Vagina (tissue), 2 donors: Measurements from ENCODE around the gene TRDMT1. TPM values are rescaled to one million over a fixed set of nuclear protein-coding genes. Genes with fewer than 3 reads are reported as not detected.

Experiments used
- DNase-seq, 2 donors: peaks; one replicate each; pipeline ENCODE4 v3.0.0-alpha.2; 2017; ENCODE audit errors: extremely low spot score in 2 of 2
- H3K27ac ChIP-seq: fragments of 200-600 bp; sonication (generic); one replicate; pipeline ENCODE4 v1.5.1; 2019
- H3K27me3 ChIP-seq: fragments of 200-600 bp; sonication (generic); one replicate; pipeline ENCODE4 v1.5.1; 2019
- H3K36me3 ChIP-seq, 2 donors: fragments of 200-600 bp; sonication (generic); one replicate each; pipeline ENCODE4 v1.5.1; 2017 to 2019
- H3K4me1 ChIP-seq: fragments of 200-600 bp; sonication (generic); one replicate; pipeline ENCODE4 v1.5.1; 2019
- H3K4me3 ChIP-seq, 2 donors: fragments of 200-600 bp; sonication (generic); 1 replicate in 1 of 2; 2 replicates in 1 of 2; pipeline ENCODE4 v1.5.1; 2016 to 2019
- H3K9me3 ChIP-seq: fragments of 200-600 bp; sonication (generic); one replicate; pipeline ENCODE4 v1.5.1; 2019
- POLR2A ChIP-seq, 2 donors: fragments of 450-650 bp; IDR thresholded peaks; one replicate each; pipeline ENCODE4 v1.6.1; 2017; ENCODE audit warnings: antibody characterized with exemption in 2 of 2, mild to moderate bottlenecking in 2 of 2, moderate library complexity in 2 of 2
- POLR2AphosphoS5 ChIP-seq, 2 donors: sonication (generic); formaldehyde crosslinking; IDR thresholded peaks; one replicate each; pipeline ENCODE4 v1.9.0; 2017; ENCODE audit warnings: antibody characterized with exemption in 2 of 2, mild to moderate bottlenecking in 2 of 2, low read depth in 1 of 2; ENCODE audit not compliant: insufficient read depth in 1 of 2
- intact Hi-C: fragments of 100-400 bp; cut with DNase I; formaldehyde crosslinking; loops from one replicate; pipeline ENCODE4 v1.15.1; 2023
- total RNA-seq: library from RNA; depleted of rRNA; stranded (reverse); fragments of >200 nt; gene quantifications from one replicate; pipeline ENCODE4 v1.2.3, GENCODE V29; 2016
- TF ChIP-seq, protein P1 (sequence below), 3 experiments: fragments of 450-650 bp in 2 of 3; fragments of 200-600 bp in 1 of 3; sonication (generic) in 1 of 3; IDR thresholded peaks; one replicate each; pipeline ENCODE4 v1.5.1; 2017 to 2019; ENCODE audit warnings: antibody characterized with exemption in 3 of 3, mild to moderate bottlenecking in 2 of 3, moderate library complexity in 2 of 3

Gene TRDMT1
- total RNA-seq, 1 donor from 2014 or later = 6.1 TPM

DNA sequence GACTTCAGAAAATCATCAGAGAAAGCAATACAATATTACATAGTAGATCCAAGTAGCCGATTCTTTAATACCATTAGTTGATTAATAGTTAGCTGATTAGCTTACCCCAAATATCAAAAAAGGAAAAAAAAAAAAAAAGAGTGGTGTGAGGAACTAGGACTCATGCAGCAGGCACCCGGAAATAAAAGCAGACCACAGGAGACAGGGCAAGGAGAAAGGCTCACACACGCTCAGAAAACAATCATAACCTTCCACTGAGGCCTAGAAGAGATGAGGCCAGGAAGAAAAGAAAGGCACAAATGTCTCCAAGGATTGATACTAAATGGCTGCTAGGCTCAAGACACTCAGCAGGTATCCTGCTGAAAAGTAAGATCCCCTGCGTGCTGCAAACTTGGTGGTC lies 25.9 kb downstream of the TRDMT1 start:
- Histone ChIP-seq H3K36me3 (no peaks in the 10 kb centered on the region), H3K4me1 (no peaks in the 10 kb centered on the region), H3K27ac (no peak overlapping the region), H3K4me3 (peak overlapping the region in 1 of 2 donors; percentile 15), H3K27me3 (no peaks in the 10 kb centered on the region), H3K9me3 (no peaks in the 10 kb centered on the region)
- intact Hi-C loops = no loop called here
- no peak for DNase-seq
- TF ChIP-seq, protein P1, sequence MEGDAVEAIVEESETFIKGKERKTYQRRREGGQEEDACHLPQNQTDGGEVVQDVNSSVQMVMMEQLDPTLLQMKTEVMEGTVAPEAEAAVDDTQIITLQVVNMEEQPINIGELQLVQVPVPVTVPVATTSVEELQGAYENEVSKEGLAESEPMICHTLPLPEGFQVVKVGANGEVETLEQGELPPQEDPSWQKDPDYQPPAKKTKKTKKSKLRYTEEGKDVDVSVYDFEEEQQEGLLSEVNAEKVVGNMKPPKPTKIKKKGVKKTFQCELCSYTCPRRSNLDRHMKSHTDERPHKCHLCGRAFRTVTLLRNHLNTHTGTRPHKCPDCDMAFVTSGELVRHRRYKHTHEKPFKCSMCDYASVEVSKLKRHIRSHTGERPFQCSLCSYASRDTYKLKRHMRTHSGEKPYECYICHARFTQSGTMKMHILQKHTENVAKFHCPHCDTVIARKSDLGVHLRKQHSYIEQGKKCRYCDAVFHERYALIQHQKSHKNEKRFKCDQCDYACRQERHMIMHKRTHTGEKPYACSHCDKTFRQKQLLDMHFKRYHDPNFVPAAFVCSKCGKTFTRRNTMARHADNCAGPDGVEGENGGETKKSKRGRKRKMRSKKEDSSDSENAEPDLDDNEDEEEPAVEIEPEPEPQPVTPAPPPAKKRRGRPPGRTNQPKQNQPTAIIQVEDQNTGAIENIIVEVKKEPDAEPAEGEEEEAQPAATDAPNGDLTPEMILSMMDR (IDR thresholded peaks at IDR 0.05) = no peak
- TF ChIP-seq POLR2A (IDR thresholded peaks at IDR 0.05) = no peak
- TF ChIP-seq POLR2AphosphoS5 (IDR thresholded peaks at IDR 0.05; ENCODE audit: insufficient read depth in 1 of 2, low read depth in 1 of 2) = no peak

DNA sequence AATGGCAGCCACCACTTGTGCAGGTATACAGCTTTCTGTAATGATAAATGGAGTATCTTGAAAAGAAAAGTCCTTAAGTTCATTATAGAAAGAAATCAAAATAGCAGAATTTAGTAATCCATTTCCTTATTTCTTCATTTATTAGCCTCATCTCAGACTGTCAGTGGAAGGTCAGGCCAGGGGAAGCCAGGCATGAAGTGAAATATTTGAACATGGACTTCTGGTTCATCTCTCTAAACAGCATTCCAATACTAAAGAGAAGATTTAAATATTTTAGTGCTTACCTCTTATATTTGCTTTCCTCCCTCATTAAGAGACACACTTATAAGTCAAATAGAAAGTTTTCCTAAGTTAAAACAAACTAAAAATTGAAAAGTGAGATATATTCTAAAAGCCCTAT lies 26.8 kb downstream of the TRDMT1 start:
- H3K4me1 ChIP-seq = no peaks in the 10 kb centered on the region
- no peaks in the 10 kb centered on the region for H3K9me3 ChIP-seq
- intact Hi-C loops = no loop called here
- no peaks in the 10 kb centered on the region for H3K36me3 ChIP-seq
- no peak overlapping the region for H3K4me3 ChIP-seq
- TF ChIP-seq, protein P1 (IDR thresholded peaks at IDR 0.05) = no peak
- TF ChIP-seq POLR2A (IDR thresholded peaks at IDR 0.05) (no peak), POLR2AphosphoS5 (IDR thresholded peaks at IDR 0.05; ENCODE audit: insufficient read depth in 1 of 2, low read depth in 1 of 2) (no peak)
- no peaks in the 10 kb centered on the region for H3K27me3 ChIP-seq
- DNase-seq = no peak
- no peak overlapping the region for H3K27ac ChIP-seq

DNA sequence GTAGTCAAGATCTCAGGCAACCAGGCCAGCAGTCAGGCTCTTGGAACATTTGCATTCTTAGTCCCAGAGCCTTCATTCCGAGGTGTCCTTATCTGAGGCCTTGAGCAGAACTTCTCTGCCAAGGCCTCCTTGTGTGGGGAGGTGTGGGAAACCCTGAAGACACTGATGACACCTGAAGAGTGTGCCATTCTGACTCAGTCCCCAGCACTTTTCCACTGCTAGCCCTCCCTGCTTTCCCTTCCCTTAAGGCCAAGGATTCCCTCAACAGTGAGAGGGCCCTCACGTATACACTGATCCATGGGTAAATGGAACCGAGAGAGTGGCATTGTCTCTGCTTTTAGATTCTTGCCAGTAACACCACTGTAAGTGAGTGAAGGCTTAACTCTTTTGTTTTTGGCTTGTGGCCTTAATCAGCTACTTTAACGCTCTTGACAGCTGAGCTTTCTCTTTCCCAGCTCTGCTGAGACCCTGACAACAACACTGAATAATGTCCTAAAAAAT lies 30.3 kb downstream of the TRDMT1 start:
- intact Hi-C loops = no loop called here
- H3K36me3 ChIP-seq = no peaks in the 10 kb centered on the region
- no peaks in the 10 kb centered on the region for H3K27me3 ChIP-seq
- no peak overlapping the region for H3K4me3 ChIP-seq
- no peak for TF ChIP-seq POLR2A (IDR thresholded peaks at IDR 0.05)
- TF ChIP-seq, protein P1 (IDR thresholded peaks at IDR 0.05) = no peak
- no peak for TF ChIP-seq POLR2AphosphoS5 (IDR thresholded peaks at IDR 0.05; ENCODE audit: insufficient read depth in 1 of 2, low read depth in 1 of 2)
- no peak overlapping the region for H3K27ac ChIP-seq
- no peaks in the 10 kb centered on the region for H3K4me1 ChIP-seq
- H3K9me3 ChIP-seq = no peaks in the 10 kb centered on the region
- no peak for DNase-seq

DNA sequence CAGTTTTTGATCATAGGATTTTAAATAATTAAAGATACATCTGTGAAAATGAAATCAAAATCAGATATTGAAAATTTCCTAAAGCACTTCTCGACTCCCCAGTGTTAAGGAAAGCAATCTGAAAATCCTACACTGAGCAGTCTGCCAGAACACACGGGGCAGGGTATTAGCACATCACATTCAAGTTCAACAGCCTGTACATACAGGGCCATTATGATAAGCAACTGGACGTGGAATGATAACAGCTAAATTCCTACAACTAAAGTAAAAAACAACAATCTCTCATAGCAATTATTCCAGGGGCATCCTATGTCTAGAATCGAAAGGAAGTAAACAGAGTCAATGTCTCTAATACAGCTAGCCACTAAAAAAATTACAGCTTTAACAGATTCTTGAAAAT lies 31.7 kb downstream of the TRDMT1 start:
- Histone ChIP-seq H3K27me3 (no peaks in the 10 kb centered on the region), H3K27ac (no peak overlapping the region), H3K4me3 (no peak overlapping the region), H3K4me1 (no peaks in the 10 kb centered on the region), H3K9me3 (no peaks in the 10 kb centered on the region), H3K36me3 (no peaks in the 10 kb centered on the region)
- intact Hi-C loops = no loop called here
- TF ChIP-seq, protein P1 (IDR thresholded peaks at IDR 0.05) = no peak
- TF ChIP-seq POLR2A (IDR thresholded peaks at IDR 0.05) = no peak
- DNase-seq = no peak

DNA sequence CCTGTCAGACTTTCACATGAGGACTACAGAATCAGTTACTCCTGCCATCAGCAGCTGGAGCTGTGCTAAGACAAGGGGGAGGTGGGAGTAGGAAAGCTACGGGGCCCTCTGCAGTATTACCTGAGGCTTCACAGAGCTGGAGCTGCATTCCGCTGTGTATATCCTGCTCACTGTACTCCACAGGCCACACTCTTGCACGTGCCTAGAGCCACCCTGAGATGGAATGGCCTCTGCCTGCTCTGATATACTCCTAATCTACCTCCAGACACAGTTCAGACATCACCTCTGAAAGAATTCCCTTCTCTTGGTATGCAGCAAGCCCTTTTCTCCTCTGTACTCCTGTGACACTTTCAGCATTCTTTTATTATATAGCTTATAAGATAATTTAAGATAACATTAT lies 34.8 kb downstream of the TRDMT1 start:
- Histone ChIP-seq H3K4me1 (no peaks in the 10 kb centered on the region), H3K27me3 (no peaks in the 10 kb centered on the region), H3K4me3 (no peak overlapping the region), H3K9me3 (no peaks in the 10 kb centered on the region), H3K27ac (no peak overlapping the region), H3K36me3 (no peaks in the 10 kb centered on the region)
- DNase-seq = no peak
- TF ChIP-seq, protein P1 (IDR thresholded peaks at IDR 0.05) = no peak
- TF ChIP-seq POLR2AphosphoS5 (IDR thresholded peaks at IDR 0.05; ENCODE audit: insufficient read depth in 1 of 2, low read depth in 1 of 2) (no peak), POLR2A (IDR thresholded peaks at IDR 0.05) (no peak)
- intact Hi-C loops = no loop called here
